PC-3 (cell line): Measurements from ENCODE around the gene TMEM107. TPM values are rescaled to one million over a fixed set of nuclear protein-coding genes. Genes with fewer than 3 reads are reported as not detected.
A peak's percentile ranks its signal among the peaks of the same experiment; 100 is the strongest.

Experiments
- ATAC-seq: fragments of 200-7000 bp; cut with Tn5 transposase; 2 replicates; pipeline ENCODE4 v1.9.1; 2020; ENCODE audit warnings: mild to moderate bottlenecking, moderate library complexity
- BruUV-seq: library from RNA; stranded (reverse); fragments of 400-500 nt; replicated peaks from 2 replicates; lab custom pipeline; 2021; lab: Mats Ljungman, UMichigan
- CTCF ChIA-PET: fragments of 300-600 bp; sonication (Branson Sonifier 250); formaldehyde crosslinking; loops from one replicate; lab custom pipeline; 2022; ENCODE audit warnings: antibody characterized with exemption; lab: Charles Lee
- POLR2A ChIA-PET: fragments of 300-600 bp; sonication (Branson Sonifier 250); formaldehyde crosslinking; loops from one replicate; lab custom pipeline; 2022; ENCODE audit warnings: antibody characterized with exemption; ENCODE audit not compliant: unreplicated experiment; lab: Charles Lee
- DNase-seq: peaks from one replicate; pipeline ENCODE4 v3.0.0-alpha.2; 2015
- H2AFZ ChIP-seq: fragments of 300-600 bp; sonication (generic); 2 replicates; pipeline ENCODE4 v1.6.0; 2016; ENCODE audit warnings: antibody characterized with exemption, low read length
- H3F3A ChIP-seq: fragments of 300-600 bp; sonication (generic); one replicate; pipeline ENCODE4 v1.6.0; 2017; ENCODE audit warnings: antibody characterized with exemption, low read length, control low read depth, mild to moderate bottlenecking; ENCODE audit not compliant: unreplicated experiment
- H3K27ac ChIP-seq: fragments of 300-600 bp; sonication (generic); 2 replicates; pipeline ENCODE4 v1.5.1; 2016; ENCODE audit warnings: mild to moderate bottlenecking, low read length
- H3K27me3 ChIP-seq: fragments of 300-600 bp; sonication (generic); 2 replicates; pipeline ENCODE4 v1.6.1; 2016; ENCODE audit warnings: low read length, mixed read lengths
- H3K36me3 ChIP-seq: fragments of 300-600 bp; sonication (generic); 2 replicates; pipeline ENCODE4 v1.6.1; 2016; ENCODE audit warnings: low read depth, mixed run types, low read length, mixed read lengths
- H3K4me1 ChIP-seq: fragments of 300-600 bp; sonication (generic); 2 replicates; pipeline ENCODE4 v1.5.1; 2016; ENCODE audit warnings: low read length; ENCODE audit not compliant: insufficient read depth
- H3K4me2 ChIP-seq: fragments of 300-600 bp; sonication (generic); 2 replicates; pipeline ENCODE4 v1.6.0; 2016; ENCODE audit warnings: low read length
- H3K4me3 ChIP-seq: fragments of 300-600 bp; sonication (generic); 2 replicates; pipeline ENCODE4 v1.5.1; 2016; ENCODE audit warnings: mild to moderate bottlenecking, low read length, mixed read lengths
- H3K79me2 ChIP-seq: fragments of 300-600 bp; sonication (generic); 2 replicates; pipeline ENCODE4 v1.6.1; 2017; ENCODE audit warnings: low read length, mixed read lengths
- H3K9ac ChIP-seq: fragments of 300-600 bp; sonication (generic); 2 replicates; pipeline ENCODE4 v1.6.0; 2016; ENCODE audit warnings: mild to moderate bottlenecking, low read length
- H3K9me2 ChIP-seq: fragments of 300-600 bp; sonication (generic); replicated peaks from 2 replicates; pipeline ENCODE4 v1.6.1; 2016; ENCODE audit warnings: mixed run types, low read length, mixed read lengths
- H3K9me3 ChIP-seq: fragments of 300-600 bp; sonication (generic); 2 replicates; pipeline ENCODE4 v1.6.1; 2016; ENCODE audit warnings: low read length, mixed read lengths
- H4K20me1 ChIP-seq: fragments of 300-600 bp; sonication (generic); 2 replicates; pipeline ENCODE4 v1.6.1; 2016; ENCODE audit warnings: low read length, mixed read lengths
- EZH2 ChIP-seq: fragments of 300-600 bp; sonication (generic); IDR thresholded peaks from one replicate; pipeline ENCODE4 v1.6.1; 2017; ENCODE audit warnings: antibody characterized with exemption, mild to moderate bottlenecking, low read length; ENCODE audit not compliant: unreplicated experiment
- EZH2phosphoT487 ChIP-seq: fragments of 300-600 bp; sonication (generic); IDR thresholded peaks from 2 replicates; pipeline ENCODE4 v1.6.1; 2018; ENCODE audit warnings: mild to moderate bottlenecking, antibody characterized with exemption, low read length, borderline replicate concordance
- intact Hi-C: fragments of 100-400 bp; cut with micrococcal nuclease; formaldehyde crosslinking; loops from 2 replicates; pipeline ENCODE4 v1.9.0; 2023
- total RNA-seq: library from RNA; depleted of rRNA; stranded (reverse); fragments of >200 nt; gene quantifications from 2 replicates; pipeline ENCODE4 v1.2.3, GENCODE V29; 2014
- TF ChIP-seq, protein P1 (sequence below): fragments of 300-600 bp; sonication (generic); conservative IDR thresholded peaks from 2 replicates; pipeline ENCODE4 v1.5.1; 2017; ENCODE audit warnings: antibody characterized with exemption, low read depth, mild to moderate bottlenecking, low read length

Gene TMEM107
- total RNA-seq, 1 experiment from 2014 or later, result 19.0 TPM

GRCh38 chr17:8137645-8138373 lies 38.4 kb downstream of the TMEM107 start:
- ChIA-PET POLR2A (interaction anchor here (0.6 kb wide), 1 partner anchor 35 kb away, joined by 3 read pairs; no protein-coding TSS in a partner anchor), CTCF (interaction anchor here (1.0 kb wide), 1 partner anchor 19 kb away, joined by 7 read pairs; no protein-coding TSS in a partner anchor)
- peak overlapping the region; percentile 2; the same call in 1 of the 2 replicates for H3K27ac ChIP-seq
- peak overlapping the region; percentile 70 for H3K4me3 ChIP-seq
- TF ChIP-seq EZH2phosphoT487, result no peak
- TF ChIP-seq, protein P1, sequence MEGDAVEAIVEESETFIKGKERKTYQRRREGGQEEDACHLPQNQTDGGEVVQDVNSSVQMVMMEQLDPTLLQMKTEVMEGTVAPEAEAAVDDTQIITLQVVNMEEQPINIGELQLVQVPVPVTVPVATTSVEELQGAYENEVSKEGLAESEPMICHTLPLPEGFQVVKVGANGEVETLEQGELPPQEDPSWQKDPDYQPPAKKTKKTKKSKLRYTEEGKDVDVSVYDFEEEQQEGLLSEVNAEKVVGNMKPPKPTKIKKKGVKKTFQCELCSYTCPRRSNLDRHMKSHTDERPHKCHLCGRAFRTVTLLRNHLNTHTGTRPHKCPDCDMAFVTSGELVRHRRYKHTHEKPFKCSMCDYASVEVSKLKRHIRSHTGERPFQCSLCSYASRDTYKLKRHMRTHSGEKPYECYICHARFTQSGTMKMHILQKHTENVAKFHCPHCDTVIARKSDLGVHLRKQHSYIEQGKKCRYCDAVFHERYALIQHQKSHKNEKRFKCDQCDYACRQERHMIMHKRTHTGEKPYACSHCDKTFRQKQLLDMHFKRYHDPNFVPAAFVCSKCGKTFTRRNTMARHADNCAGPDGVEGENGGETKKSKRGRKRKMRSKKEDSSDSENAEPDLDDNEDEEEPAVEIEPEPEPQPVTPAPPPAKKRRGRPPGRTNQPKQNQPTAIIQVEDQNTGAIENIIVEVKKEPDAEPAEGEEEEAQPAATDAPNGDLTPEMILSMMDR, result no peak
- TF ChIP-seq EZH2, result no peak
- H3K9me3 ChIP-seq, result no peaks in the 10 kb centered on the region
- no peaks in the 10 kb centered on the region for H4K20me1 ChIP-seq
- no peaks in the 10 kb centered on the region for H3K9me2 ChIP-seq
- H2AFZ ChIP-seq, result peak overlapping the region; percentile 72
- H3K9ac ChIP-seq, result peak overlapping the region; percentile 22; the same call in 1 of the 2 replicates
- no peaks in the 10 kb centered on the region for H3K27me3 ChIP-seq
- DNase-seq, result no peak
- H3K4me1 ChIP-seq, result peaks cover 6% of the 10 kb centered on the region
- peak; percentile 4; the same call in 1 of the 2 replicates for ATAC-seq
- no peaks in the 10 kb centered on the region for H3K79me2 ChIP-seq
- BruUV-seq, result no TSS peak
- intact Hi-C loops, result loop anchor here (1.0 to 5.0 kb wide), 5 partner anchors 8 to 84 kb away; no protein-coding TSS in a partner anchor
- no peaks in the 10 kb centered on the region for H3K36me3 ChIP-seq
- no peaks in the 10 kb centered on the region for H3F3A ChIP-seq
- H3K4me2 ChIP-seq, result peak overlapping the region; percentile 89

- H3K36me3 ChIP-seq, result no peaks in the 10 kb centered on the region
- no peaks in the 10 kb centered on the region for H3K9me3 ChIP-seq
- no peak overlapping the region for H3K9ac ChIP-seq
- ATAC-seq, result no peak
- no peak overlapping the region for H3K4me2 ChIP-seq
- no peak overlapping the region for H3K4me3 ChIP-seq
- DNase-seq, result no peak
- H3K27me3 ChIP-seq, result no peaks in the 10 kb centered on the region
- H3K79me2 ChIP-seq, result no peaks in the 10 kb centered on the region
- H3K4me1 ChIP-seq, result peaks cover 6% of the 10 kb centered on the region
- no peaks in the 10 kb centered on the region for H3F3A ChIP-seq
- CTCF ChIA-PET, result no interaction called here
- H3K27ac ChIP-seq, result no peak overlapping the region
- intact Hi-C loops, result no loop called here
- H4K20me1 ChIP-seq, result no peaks in the 10 kb centered on the region
- H2AFZ ChIP-seq, result no peak overlapping the region
- no peaks in the 10 kb centered on the region for H3K9me2 ChIP-seq
- POLR2A ChIA-PET, result no interaction called here
- TF ChIP-seq EZH2phosphoT487, result no peak
- TF ChIP-seq EZH2, result no peak
- BruUV-seq, result no TSS peak
Observed at GRCh38 chr17:8133941-8134340, 42.2 kb downstream of the TMEM107 start.

- TF ChIP-seq, protein P1, result no peak
- TF ChIP-seq EZH2 (no peak), EZH2phosphoT487 (no peak)
- intact Hi-C loops, result no loop called here
- no TSS peak for BruUV-seq
Observed at GRCh38 chr17:8133399-8133798, 42.8 kb downstream of the TMEM107 start.

More at GRCh38 chr17:8133399-8133798, 42.8 kb downstream of the TMEM107 start:
- H3K27ac ChIP-seq, result no peak overlapping the region
- H3K36me3 ChIP-seq, result no peaks in the 10 kb centered on the region
- H3K4me3 ChIP-seq, result no peak overlapping the region
- no peak overlapping the region for H3K9ac ChIP-seq
- DNase-seq (no peak), ATAC-seq (no peak)
- no peak overlapping the region for H3K4me2 ChIP-seq
- no peaks in the 10 kb centered on the region for H3K9me2 ChIP-seq
- H3K9me3 ChIP-seq, result no peaks in the 10 kb centered on the region
- ChIA-PET POLR2A (no interaction called here), CTCF (no interaction called here)
- H3K4me1 ChIP-seq, result peaks cover 6% of the 10 kb centered on the region
- H3K27me3 ChIP-seq, result no peaks in the 10 kb centered on the region
- no peaks in the 10 kb centered on the region for H3K79me2 ChIP-seq
- H3F3A ChIP-seq, result no peaks in the 10 kb centered on the region
- no peak overlapping the region for H2AFZ ChIP-seq
- no peaks in the 10 kb centered on the region for H4K20me1 ChIP-seq
